NCI-H748 treated with DMSO at 0.1 percent for 48 hours (cell line): Measurements from ENCODE around the gene SALL2.
"Not testable (repeated sequence)": the region's sequence is repeated elsewhere in the genome, so short reads cannot be mapped to it uniquely, and the experiment has no call there.

Experiments used
- DNase-seq: peaks from one replicate; lab custom pipeline; 2025; lab: John Stamatoyannopoulos, UW

SALL2 gene

GRCh38 chr14:21525962-21526671, at the start of gene SALL2:
TSS of gene SALL2 (minus strand) at chr14:21526346. CDS start at chr14:21526127, 219 bp downstream.
- DNase-seq, result peak; percentile 93

- no peak for DNase-seq
These were observed 49.5 kb upstream of the SALL2 start for GRCh38 chr14:21575661-21576060.

- no peak for DNase-seq
These were observed 46.5 kb upstream of the SALL2 start for GRCh38 chr14:21572604-21573003.

- DNase-seq, result no peak
These were observed 32.6 kb upstream of the SALL2 start for GRCh38 chr14:21558703-21559170.

GRCh38 chr14:21557084-21557901, 31.1 kb upstream of the SALL2 start:
- DNase-seq, result peak; percentile 89

GRCh38 chr14:21556378-21557083, 30.4 kb upstream of the SALL2 start:
- no peak for DNase-seq

GRCh38 chr14:21553266-21553665, 27.1 kb upstream of the SALL2 start:
- no peak for DNase-seq

GRCh38 chr14:21544588-21544987, 18.4 kb upstream of the SALL2 start:
- not testable (repeated sequence) for DNase-seq

GRCh38 chr14:21543963-21544362, 17.8 kb upstream of the SALL2 start:
- DNase-seq, result no peak

- no peak for DNase-seq
These were observed 17.4 kb upstream of the SALL2 start for GRCh38 chr14:21543521-21543960.

GRCh38 chr14:21541413-21542074, 15.4 kb upstream of the SALL2 start:
- DNase-seq, result no peak

GRCh38 chr14:21539189-21539940, 13.2 kb upstream of the SALL2 start:
- no peak for DNase-seq

- DNase-seq, result no peak
These were observed 10.9 kb upstream of the SALL2 start for GRCh38 chr14:21537090-21537424.

- no peak for DNase-seq
These were observed 10.4 kb upstream of the SALL2 start for GRCh38 chr14:21536418-21537089.

- DNase-seq, result no peak
These were observed 9.6 kb upstream of the SALL2 start for GRCh38 chr14:21535545-21536417.

GRCh38 chr14:21534576-21534975, 8.4 kb upstream of the SALL2 start:
- DNase-seq, result no peak

GRCh38 chr14:21533294-21533693, 7.1 kb upstream of the SALL2 start:
- no peak for DNase-seq

GRCh38 chr14:21529515-21529914, 3.4 kb upstream of the SALL2 start:
- DNase-seq, result no peak
